Upper lobe of left lung (tissue), 4 donors: ENCODE data around the gene KCNQ2.

Source experiments
- CTCF ChIP-seq, 6 experiments: fragments of 450-650 bp in 4 of 6; fragments of 200-600 bp in 2 of 6; sonication (generic) in 2 of 6; IDR thresholded peaks; one replicate each; pipeline ENCODE4 v1.5.1; 2016 to 2019; ENCODE audit warnings: antibody characterized with exemption in 6 of 6
- EP300 ChIP-seq, 4 donors: sonication (generic); formaldehyde crosslinking; IDR thresholded peaks; one replicate each; pipeline ENCODE4 v1.5.1; 2017; ENCODE audit warnings: antibody characterized with exemption in 4 of 4, control low read depth in 2 of 4

DNA sequence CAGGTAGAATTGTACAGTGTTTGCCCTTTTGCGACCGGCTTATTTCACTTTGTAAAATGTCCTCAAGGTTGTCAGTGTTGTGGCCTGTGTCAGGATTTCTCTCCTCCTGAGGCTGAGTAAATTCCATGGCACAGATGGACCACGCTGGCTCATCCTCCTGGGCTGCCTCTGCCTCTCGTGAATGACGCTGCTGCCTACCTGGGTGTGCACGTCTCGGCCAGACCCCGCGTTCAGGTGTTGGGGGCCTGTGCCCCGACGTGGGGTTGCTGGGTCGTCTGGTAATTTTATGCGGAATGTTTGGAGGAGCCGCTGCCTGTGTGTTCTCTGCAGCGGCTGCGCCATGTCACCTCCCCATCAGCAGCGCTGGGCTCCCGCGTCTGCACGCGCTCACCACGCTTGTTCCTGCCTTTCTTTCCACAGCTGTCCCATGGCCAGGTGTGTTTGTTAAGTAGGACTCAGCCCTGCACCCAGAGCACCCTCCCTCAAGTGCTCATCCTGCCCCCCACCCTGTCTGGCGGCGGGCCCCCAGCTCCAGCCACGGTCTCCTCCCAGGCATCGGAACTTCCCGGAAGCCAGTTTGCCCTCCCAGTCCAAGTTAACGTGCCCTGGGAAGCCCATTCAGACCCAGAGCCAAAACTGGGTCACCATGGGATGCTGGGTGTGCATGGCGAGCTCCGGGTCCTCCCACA is 75.2 kb downstream of the KCNQ2 start:
- no peak for TF ChIP-seq EP300 (IDR thresholded peaks at IDR 0.05)
- no peak for TF ChIP-seq CTCF (IDR thresholded peaks at IDR 0.05)
